Middle frontal gyrus (tissue), 1 donor: ENCODE data around the gene RORB.
A peak's percentile ranks its signal among the peaks of the same experiment; 100 is the strongest.

Source experiments
- DNase-seq: peaks from one replicate; pipeline ENCODE4 v3.0.0-alpha.2; 2015; ENCODE audit warnings: low spot score; ENCODE audit errors: extremely low spot score

RORB gene

DNA sequence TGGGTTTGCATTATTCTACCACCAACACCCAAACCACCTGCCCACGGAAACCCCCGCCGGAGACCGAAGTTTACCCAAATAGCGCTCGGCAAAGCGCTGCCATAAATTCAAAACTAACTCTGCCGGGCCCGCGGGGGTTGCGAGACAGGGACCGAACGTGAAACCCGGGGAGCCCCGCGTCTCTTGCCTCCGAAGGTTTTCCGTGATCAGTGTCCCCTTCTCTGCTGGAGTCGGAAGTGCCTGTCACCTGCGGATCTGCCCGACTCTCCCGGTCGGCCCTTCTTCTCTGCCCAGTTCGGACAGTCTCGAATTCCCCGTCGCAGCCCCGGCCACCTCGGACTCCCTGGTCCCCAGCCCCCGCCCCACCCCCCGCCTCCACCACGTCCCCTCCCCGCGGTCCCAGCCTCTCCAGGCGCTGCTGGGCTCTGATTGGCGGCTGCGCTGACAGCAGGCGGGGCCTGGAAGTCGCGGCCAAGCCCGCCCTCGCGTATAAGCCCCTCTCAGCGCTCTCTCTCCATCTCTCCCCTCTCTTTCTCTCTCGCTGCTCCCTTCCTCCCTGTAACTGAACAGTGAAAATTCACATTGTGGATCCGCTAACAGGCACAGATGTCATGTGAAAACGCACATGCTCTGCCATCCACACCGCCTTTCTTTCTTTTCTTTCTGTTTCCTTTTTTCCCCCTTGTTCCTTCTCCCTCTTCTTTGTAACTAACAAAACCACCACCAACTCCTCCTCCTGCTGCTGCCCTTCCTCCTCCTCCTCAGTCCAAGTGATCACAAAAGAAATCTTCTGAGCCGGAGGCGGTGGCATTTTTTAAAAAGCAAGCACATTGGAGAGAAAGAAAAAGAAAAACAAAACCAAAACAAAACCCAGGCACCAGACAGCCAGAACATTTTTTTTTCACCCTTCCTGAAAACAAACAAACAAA lies at the start of gene RORB:
Gene RORB, plus strand, starts transcription at position 517 of the 929 bp plus-strand sequence. CDS start 642 bp downstream, outside the sequence.
- DNase-seq: peak; percentile 85

DNA sequence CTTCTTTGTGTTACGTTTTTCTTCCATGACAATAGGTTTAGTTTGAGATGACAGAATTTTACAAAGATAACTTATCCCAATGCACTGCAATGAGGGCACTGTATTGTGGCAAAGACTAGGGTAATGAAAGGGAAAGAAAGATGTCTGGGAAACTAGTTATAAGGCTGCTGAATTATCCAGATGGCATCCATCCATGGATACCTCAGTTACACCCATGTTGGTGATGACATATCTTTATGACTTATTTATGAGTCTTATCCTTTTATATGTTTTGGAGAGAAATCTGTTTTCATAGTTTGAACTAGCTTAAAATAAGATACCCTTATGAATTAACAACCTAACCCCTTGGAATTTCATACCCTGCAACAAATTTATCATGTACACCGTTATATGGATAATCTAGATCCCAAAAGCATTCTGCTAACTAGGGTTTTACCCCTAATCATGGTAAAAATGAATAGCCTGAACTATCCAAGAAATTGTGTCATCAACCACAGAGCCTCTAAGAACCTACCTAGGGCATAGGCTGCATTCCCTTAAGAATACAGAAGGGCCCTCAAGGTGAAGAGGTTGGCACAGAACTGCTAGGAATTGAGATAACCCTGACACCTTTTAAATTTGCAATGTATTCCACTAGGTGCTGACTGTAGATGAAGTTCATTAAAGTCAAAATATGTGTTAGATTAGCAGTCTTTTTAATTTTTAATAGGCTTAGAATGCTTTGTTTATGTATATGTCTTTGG lies 49.5 kb upstream of the RORB start:
- no peak for DNase-seq

DNA sequence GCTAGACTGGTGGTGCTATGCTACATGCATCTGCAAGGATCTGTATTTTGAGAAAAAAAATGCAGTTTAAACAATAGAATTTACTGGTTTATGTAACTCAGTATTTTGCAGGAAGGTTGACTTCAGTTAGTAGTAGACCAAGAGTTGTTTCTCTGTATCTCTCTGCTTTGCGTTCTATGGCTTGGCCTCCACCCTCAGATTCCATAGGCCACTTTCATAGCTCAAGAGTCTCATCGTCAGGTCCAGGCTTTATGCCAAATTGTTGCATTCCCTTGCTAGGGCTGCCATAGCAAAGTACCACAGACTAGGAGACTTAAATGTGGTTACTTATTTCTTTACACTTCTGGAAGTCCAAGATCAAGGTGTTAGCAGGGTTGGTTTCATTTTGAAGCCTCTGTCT lies 48.1 kb upstream of the RORB start:
- no peak for DNase-seq

DNA sequence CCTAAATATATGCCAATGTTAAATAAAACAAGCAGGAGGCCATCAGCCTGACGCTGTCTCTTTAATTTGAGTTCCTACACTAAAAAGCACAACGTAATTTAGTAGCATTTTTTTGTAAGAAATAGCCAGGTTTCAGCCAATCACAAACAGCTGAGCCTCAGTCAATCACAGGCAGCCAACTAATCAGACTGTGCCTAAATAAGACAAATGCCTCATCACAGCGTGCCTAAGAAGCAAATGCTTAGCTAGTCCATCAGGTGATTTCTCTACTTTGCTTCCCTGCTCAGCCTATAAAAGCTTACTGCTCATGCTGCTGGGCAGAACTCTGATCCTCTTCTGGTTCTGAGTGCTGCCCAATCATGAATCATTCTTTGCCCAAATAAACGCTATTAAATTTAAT lies 38.3 kb upstream of the RORB start:
- no peak for DNase-seq

DNA sequence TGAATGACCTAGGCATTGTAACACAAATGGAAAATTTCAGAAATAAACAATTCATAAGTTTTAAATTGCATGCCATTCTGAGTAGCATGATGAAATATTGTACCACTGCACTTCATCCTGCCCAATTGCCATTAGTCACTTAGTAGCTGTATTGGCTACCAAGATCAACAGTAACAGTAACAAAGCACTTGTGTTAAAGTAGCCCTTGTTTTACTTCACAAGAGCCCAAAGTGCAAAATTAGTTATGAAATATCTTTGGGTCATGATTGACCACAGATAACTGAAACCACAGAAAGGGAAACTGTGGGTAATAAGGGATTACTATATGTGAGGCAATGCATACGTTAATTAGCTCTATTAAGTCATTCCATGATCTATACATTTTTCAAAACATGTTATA lies 33.3 kb upstream of the RORB start:
- no peak for DNase-seq

DNA sequence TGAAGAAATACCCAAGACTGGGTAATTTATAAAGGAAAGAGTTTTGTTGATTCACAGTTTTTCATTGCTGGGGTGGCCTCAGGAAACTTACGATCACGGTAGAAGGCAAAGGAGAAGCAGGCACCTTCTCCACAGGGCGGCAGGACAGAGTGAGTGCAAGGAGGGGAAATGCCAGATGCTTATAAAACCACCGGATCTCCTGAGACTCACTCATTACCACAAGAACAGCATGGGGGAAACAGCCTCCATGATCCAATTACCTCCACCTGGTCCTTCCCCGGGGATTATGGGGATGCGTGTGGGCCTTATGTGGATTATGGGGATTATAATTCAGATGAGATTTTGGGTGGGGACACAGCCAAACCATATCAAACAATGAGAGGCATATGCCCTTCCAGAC lies 18.5 kb upstream of the RORB start:
- DNase-seq: no peak

DNA sequence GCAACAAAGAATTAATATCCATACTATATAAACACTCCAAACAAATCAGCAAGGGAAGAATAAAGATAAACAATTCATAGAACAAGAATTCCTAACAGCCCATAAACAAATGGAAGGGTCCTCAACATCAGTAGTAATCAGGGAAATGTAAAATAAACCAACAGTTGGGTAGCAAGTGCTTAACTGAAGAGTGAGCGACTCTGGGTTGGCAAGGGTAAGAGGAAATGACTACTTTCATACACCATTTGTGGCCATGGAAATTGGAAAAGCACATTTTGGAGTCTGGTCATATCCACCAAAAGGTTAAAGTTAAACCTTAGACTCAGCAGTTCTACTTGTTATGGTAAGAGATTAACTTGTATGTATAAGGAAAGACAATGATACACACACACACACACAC lies 17.4 kb upstream of the RORB start:
- no peak for DNase-seq

DNA sequence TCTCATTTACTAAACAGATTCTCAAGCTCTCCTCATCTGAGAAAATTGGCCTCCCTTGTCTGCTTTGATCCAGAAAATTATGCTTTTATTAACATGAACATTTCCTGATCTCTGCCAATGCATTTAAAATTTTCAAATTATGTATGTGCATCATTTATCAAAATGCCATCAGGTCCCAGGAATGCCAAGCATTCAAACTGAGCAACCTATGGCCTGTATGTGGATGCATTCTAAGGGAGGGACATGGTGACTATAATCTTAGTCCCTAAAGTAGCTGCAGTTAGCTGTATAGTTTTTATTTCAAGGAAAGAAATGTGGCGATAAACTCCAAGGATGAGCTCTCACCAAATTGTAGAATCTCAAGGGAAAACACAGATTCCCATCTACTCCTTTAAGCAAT lies 9.7 kb upstream of the RORB start:
- no peak for DNase-seq

DNA sequence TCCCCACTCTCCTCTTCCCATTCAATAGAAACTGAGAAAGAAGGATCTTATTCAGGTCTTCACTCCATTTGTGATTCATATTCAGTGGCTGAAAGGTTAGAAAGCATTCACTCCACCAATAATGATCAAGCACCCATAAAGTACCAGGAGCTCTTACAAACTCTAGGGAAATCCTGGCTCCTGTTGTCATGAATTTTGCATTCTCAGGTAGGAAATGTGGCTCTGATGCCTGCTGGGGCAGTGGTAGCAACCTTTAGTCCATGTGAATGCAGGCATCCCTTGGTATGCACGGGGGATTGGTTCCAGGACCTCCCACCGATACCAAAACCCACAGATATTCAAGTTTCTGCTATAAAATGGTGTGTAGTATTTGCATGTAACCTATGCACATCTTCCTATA lies 3.6 kb upstream of the RORB start:
- DNase-seq: no peak

DNA sequence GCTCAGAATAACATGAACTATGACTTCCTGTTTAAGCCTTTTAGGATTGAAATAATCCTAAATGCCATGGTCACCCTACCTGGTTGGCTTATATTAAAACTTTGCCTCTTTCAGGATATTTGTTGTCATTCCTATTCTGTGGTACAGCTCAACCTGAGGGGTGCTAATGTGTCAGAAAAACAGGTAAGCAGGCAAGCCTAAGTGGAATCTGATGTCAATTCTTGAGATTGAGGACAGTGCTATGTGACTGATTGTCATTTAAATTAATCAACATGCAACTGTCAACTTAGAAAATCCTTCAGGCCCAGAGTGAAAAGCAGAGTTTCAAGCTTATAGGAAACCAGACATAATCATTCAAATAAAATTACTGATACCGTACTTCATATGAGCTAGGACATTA lies 2.6 kb upstream of the RORB start:
- DNase-seq: no peak

DNA sequence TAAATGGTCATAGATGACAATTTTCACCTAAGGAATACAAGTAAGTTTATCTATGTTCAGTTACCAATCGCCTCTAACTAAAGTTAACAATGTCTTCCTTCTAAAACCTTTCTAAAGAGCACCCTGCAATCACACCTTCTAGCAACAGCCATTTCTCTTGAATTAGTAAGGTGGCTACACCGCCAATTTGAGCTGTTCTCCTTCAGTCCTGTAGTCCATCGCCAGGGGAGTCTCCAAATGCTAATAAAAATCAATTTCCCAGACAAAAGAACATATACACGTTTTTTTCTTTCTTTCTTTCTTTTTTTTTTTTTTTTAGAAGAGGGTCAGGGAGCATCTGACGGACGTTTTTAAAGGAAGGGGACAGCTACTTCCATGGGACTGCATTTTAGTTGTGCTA lies 729 bp upstream of the RORB start:
- no peak for DNase-seq

DNA sequence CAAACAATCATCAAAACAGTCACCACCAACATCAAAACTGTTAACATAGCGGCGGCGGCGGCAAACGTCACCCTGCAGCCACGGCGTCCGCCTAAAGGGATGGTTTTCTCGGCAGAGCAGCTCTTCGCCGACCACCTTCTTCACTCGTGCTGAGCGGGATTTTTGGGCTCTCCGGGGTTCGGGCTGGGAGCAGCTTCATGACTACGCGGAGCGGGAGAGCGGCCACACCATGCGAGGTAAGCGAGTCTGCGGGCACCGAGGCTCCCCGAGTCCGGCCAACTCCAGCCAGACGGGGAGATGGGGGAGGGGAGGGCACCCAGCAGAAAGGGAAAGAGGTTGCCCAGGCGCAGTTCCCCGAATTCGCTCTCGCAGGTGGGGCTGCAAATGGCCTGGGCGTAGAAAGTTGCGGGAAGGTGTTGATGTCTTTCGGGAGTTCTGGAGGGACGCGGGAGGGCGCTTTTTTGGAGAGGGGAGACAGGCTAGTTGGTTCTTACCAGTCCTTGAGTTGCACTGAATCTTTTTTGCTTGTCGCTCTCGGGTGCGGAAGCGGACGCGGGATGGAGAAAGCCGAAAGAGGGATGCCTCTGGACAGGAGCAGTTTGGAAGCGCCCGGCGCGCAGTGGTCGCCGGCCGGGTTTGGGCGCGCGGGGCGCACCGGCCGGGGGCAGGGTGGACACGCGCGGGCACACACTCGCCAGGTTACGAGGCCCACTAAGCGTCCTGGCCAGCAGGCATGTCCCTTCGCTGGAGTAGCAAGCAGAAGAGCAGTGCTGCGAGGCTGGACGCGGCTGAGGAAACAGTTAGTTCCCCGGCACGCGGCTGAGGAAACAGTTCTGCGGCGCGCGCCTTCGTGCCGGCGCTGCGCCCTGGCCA lies 849 bp downstream of the RORB start:
- no peak for DNase-seq

DNA sequence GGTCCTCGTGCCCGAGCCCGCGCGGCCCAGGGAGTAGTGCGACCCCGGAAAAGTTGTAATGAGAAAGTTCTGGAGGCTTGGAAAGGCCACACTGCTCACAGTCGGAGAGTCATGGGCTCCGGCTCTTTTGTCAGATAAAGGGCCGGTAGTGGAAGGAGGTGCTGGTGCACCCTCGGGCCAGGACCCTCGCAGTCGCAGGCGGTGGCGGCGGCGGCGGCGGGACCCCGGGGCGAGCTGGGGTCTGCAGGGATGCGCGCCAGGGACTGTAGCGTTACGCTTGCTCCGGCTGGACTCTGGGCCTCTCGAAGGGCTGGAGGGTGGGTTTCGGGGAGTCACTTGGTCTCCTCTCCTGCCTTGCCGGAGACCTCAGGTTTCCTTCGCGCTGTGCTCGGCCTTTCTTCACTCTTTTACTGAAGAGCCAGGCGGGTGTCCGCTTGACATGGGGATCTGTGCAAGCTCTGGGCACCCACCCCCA lies 1.5 kb downstream of the RORB start:
- DNase-seq: no peak

DNA sequence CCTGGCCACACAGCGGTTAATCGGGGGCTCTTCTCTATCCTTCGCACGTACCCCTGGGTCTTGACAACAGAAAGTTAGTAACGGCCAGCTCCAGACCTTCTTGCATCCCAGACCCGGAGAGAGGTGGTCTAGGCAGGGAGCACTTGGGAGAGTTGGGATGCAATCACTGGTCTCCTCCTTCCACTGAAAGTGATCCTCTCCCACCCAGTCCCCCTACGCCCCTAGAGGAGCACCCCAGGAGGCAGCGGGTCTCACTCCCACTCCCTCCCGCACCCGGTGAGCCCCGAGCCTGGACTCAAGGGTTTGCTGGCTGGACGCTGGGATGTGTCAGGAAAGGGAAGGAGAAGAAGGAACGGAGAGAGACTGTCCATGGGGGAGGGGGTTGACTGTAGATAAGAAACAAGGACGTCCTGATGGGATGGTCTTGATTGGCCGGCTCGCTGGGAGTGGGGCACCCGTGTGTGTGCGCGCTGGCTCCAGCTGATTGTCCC lies 2.0 kb downstream of the RORB start:
- no peak for DNase-seq

DNA sequence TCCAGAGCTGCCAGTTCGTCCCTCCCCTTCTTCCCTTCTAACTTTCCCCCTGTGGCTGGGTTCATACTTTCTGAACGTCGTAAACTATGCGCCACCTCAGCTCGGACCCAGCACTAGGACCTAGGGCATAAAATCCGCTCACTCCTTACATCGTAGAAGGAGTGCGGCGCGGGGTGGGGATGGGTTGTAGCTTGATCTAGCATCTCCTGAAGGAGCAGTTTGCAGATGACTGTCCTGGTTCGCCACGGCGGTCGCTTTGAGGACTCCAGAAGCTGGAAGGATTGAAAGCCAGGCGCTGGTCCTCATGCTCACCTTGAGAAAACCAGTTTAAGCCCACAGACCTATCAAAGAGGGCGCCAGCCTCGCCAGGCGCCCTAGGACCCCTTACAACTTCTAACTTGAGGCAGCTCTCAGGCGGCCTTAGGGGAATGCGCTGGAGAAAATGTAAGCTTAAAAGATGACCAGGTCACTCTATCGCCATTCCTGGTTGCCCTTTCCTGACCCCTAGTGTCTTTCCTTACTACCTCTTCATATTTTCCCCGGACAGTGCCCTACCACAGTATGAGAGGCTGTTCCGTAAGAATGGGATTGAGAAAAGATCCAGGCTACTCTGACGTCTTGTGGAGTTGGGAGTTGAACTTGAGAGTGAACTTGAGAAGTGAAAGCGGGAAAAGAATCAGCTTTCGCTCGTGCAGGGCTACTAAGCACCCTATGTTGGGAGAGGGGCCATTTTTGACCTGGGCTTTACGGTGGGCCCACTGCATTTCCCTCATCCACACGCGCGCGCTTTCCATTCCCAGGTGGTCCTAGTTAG lies 2.8 kb downstream of the RORB start:
- DNase-seq: no peak

DNA sequence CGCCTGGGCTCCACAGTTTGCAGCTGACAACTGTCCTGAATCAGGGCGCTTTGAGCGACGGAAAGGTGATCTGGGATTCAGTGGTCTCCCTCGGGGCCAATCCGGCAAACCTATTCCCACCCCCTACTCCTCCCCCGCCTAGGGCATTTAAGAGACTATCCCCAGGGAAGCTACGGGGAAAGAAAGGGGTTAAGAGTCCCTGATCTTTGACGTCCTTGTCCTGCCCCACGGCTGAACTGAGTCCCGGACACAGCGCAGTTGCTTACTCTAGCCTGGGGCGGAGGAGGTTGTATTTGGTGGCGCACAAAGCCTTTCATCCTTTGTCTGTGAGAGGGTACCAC lies 3.4 kb downstream of the RORB start:
- no peak for DNase-seq

DNA sequence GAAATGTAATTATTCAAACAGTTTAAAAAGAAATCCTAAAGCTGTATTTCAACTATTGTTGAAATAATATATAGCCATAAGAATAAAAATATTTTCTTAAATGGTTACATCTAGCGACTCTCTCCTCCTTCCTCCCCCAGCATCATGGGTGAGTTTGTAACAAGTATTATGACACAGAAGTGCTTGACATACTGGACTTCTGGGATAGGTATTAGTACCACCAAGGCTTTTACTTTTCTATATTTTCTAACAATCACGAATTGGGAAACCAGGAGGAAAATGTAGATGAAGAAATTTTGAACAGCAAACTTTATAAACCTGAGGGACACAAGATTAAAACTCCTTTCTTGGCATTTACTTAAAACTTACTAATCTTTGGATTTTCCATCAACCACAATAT lies 4.4 kb downstream of the RORB start:
- DNase-seq: no peak

DNA sequence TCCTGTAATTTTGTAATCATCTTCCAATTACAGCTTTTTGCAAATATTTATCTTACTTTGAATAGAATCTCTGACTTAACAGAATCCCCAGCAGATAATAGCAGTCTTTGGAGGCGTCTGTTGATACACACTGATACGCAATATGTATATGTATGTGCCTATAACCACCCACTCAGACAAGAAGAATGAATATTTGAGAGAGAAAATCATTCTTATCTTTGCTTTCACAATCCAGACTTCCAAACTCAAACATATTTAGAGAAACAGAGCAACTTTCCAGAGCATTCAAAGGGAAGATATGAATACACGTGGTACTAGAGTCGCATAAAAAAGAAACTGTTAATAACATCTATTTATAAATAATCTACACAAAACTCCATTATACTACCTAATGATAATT lies 6.1 kb downstream of the RORB start:
- no peak for DNase-seq

DNA sequence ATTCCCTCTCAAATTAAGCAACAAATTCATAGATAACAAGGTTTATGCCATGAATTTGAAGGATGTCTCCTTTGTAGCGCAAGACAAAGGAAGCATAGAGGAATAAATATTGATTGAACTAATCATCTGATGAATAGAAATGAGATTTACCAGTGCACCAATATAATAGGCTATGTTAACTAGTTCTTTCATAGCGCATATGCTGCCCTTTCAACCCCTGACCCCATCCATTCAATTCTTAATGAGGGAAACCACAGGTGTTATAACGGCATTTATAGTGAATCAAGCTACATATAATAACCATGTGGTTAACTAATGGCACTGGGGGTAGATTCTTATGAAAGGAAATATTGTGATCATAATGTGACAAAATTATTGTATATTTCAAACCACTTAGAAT lies 6.5 kb downstream of the RORB start:
- DNase-seq: no peak

DNA sequence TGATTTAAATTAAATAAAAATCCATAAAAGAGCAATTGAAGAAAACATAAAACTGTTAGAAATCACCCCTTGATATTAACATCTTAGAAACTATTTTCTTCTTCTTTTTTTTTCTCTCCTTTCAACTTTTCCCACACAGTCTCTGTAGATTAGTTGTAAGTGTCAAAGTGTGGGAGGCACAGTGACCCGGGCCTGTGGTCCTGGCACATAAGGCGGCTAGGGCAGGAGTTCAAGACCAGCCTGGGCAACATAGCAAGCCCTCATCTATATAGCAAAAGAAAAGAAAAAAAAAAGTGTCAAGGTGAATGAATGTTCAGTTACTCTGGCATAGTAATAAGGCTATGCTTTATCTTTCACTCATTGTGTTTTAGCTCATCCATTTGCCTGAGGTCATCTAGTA lies 14.2 kb downstream of the RORB start:
- no peak for DNase-seq

DNA sequence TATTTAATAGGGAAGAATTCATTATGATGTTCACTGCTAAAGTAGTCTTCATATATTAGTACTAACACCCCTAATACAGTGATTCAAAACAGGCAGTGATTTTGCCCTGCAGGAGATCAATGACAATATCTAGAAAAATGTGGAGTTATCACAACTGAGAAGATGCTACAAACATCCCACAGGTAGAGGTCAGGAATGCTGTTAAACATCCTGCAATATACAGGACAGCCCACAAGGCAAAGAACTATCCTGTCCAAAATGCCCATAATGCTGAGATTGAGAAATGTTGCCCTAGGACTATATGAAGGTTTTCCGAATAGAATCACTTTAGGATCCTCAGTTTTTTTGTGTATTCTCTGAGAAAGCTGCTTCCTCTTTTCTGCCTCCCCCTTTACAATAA lies 15.3 kb downstream of the RORB start:
- DNase-seq: no peak
